HepG2 (cell line): ENCODE data around the gene EFEMP2. TPM values are rescaled to one million over a fixed set of nuclear protein-coding genes. Genes with fewer than 3 reads are reported as not detected.
A peak's percentile ranks its signal among the peaks of the same experiment; 100 is the strongest.

Experiments
- ATF1 ChIP-seq: IDR thresholded peaks from 2 replicates; pipeline ENCODE4 v1.6.1; 2016; ENCODE audit warnings: mild to moderate bottlenecking, control low read depth
- BRF2 ChIP-seq: sonication (generic); formaldehyde crosslinking; IDR thresholded peaks from 2 replicates; pipeline ENCODE4 v1.8.1; 2022; ENCODE audit warnings: mild to moderate bottlenecking, missing genetic modification reagents
- DNMT3B ChIP-seq: conservative IDR thresholded peaks from 2 replicates; pipeline ENCODE4 v1.6.1; 2016; ENCODE audit warnings: missing biosample characterization, control low read depth
- FOXO4 ChIP-seq: sonication (generic); formaldehyde crosslinking; conservative IDR thresholded peaks from 2 replicates; pipeline ENCODE4 v1.8.1; 2023; ENCODE audit warnings: missing genetic modification reagents
- GPN1 ChIP-seq: sonication (generic); formaldehyde crosslinking; IDR thresholded peaks from 2 replicates; pipeline ENCODE4 v1.5.1; 2020; ENCODE audit warnings: missing genetic modification reagents, borderline replicate concordance
- HDAC2 ChIP-seq: sonication (generic); formaldehyde crosslinking; IDR thresholded peaks from 2 replicates; pipeline ENCODE4 v1.4.0; 2020; ENCODE audit warnings: missing genetic modification reagents
- ISX ChIP-seq: sonication (generic); formaldehyde crosslinking; conservative IDR thresholded peaks from 2 replicates; pipeline ENCODE4 v1.5.0; 2020; ENCODE audit warnings: missing genetic modification reagents
- KDM3A ChIP-seq: IDR thresholded peaks from 2 replicates; pipeline ENCODE4 v1.6.1; 2018; ENCODE audit warnings: low read depth, missing compliant biosample characterization
- KDM4B ChIP-seq: sonication (generic); formaldehyde crosslinking; IDR thresholded peaks from 2 replicates; pipeline ENCODE4 v1.4.0; 2020; ENCODE audit warnings: missing genetic modification reagents
- LBX2 ChIP-seq: sonication (generic); formaldehyde crosslinking; IDR thresholded peaks from 2 replicates; pipeline ENCODE4 v1.5.0; 2020; ENCODE audit warnings: missing genetic modification reagents, mild to moderate bottlenecking, borderline replicate concordance
- RBM39 ChIP-seq: fragments of 200-400 bp; formaldehyde crosslinking; IDR thresholded peaks from one replicate; pipeline ENCODE4 v1.6.1; 2018; ENCODE audit warnings: antibody characterized with exemption, mild to moderate bottlenecking, low read depth, low read length; ENCODE audit not compliant: poor library complexity, severe bottlenecking
- SRSF1 ChIP-seq: fragments of 200-400 bp; formaldehyde crosslinking; optimal IDR thresholded peaks from 2 replicates; pipeline ENCODE3; 2017; ENCODE audit warnings: mild to moderate bottlenecking, low read depth, low read length, moderate library complexity
- STAG1 ChIP-seq: sonication (generic); formaldehyde crosslinking; IDR thresholded peaks from 2 replicates; pipeline ENCODE4 v1.4.0; 2020; ENCODE audit warnings: missing genetic modification reagents
- ZBTB49 ChIP-seq: sonication (generic); formaldehyde crosslinking; IDR thresholded peaks from 2 replicates; pipeline ENCODE4 v1.4.0; 2020; ENCODE audit warnings: missing genetic modification reagents, borderline replicate concordance
- ZNF616 ChIP-seq: sonication (generic); formaldehyde crosslinking; IDR thresholded peaks from 2 replicates; pipeline ENCODE4 v1.5.0; 2020; ENCODE audit warnings: low read depth, mild to moderate bottlenecking, missing genetic modification reagents
- ZNF773 ChIP-seq: sonication (generic); formaldehyde crosslinking; IDR thresholded peaks from 2 replicates; pipeline ENCODE4 v1.4.0; 2020; ENCODE audit warnings: missing genetic modification reagents, borderline replicate concordance
- polyA plus RNA-seq, 8 experiments: library from polyadenylated mRNA; depleted of rRNA in 3 of 8; stranded (reverse) in 7 of 8; unstranded in 1 of 8; fragments of >200 nt; fragmentation: Illumina TruSeq in 4 of 8; extraction: Trizol in 4 of 8; gene quantifications; 2 replicates each; pipeline versions ENCODE4 v1.2.1 to v1.2.3, GENCODE V29; 2011 to 2016; ENCODE audit warnings: low read depth in 4 of 8, missing spikeins in 1 of 8, mixed read lengths in 1 of 8; ENCODE audit not compliant: insufficient read depth in 1 of 8
- total RNA-seq, 5 experiments: library from RNA; depleted of rRNA; stranded (reverse); fragments of >200 nt; fragmentation: Illumina TruSeq; extraction: Trizol; gene quantifications; 2 replicates each; pipeline ENCODE4 v1.2.3, GENCODE V29; 2016; ENCODE audit warnings: low read depth in 1 of 5
- TF ChIP-seq, protein P1 (sequence below): sonication (generic); formaldehyde crosslinking; IDR thresholded peaks from 2 replicates; pipeline ENCODE4 v1.5.0; 2020; ENCODE audit warnings: missing genetic modification reagents
- TF ChIP-seq, protein P2 (sequence below): sonication (generic); formaldehyde crosslinking; IDR thresholded peaks from 2 replicates; pipeline ENCODE4 v1.8.0; 2022; ENCODE audit warnings: mild to moderate bottlenecking, missing genetic modification reagents, moderate library complexity
- TF ChIP-seq, protein P3 (sequence below): sonication (generic); formaldehyde crosslinking; IDR thresholded peaks from 2 replicates; pipeline ENCODE4 v1.5.0; 2020; ENCODE audit warnings: missing genetic modification reagents, mild to moderate bottlenecking, borderline replicate concordance

EFEMP2 gene
- total and polyA plus RNA-seq, 2 of the 13 experiments (the other 11 are each of a cell fraction or from before 2014, with no cell fraction given): 7.4 to 29.7 TPM

GRCh38 chr11:65857853-65858680 is 14.5 kb downstream of the EFEMP2 start, which contains the start of gene CFL1 (continued):
- TF ChIP-seq RBM39 (peak; percentile 97), ISX (CRISPR knock-in tag) (no peak), GPN1 (no peak), KDM3A (CRISPR knock-in tag) (0 out of 2 replicates have a peak, but pooled peaks have one; percentile 48), ZNF616 (CRISPR knock-in tag) (no peak; the same call in 1 of the 2 replicates), KDM4B (CRISPR knock-in tag) (no peak), SRSF1 (no peak), DNMT3B (CRISPR knock-in tag) (no peak), ATF1 (CRISPR knock-in tag) (no peak), HDAC2 (CRISPR knock-in tag) (peak; percentile 68; the same call in 1 of the 2 replicates), FOXO4 (no peak), LBX2 (CRISPR knock-in tag) (no peak), ZNF773 (CRISPR knock-in tag) (no peak), BRF2 (CRISPR knock-in tag) (no peak), ZBTB49 (CRISPR knock-in tag) (no peak), STAG1 (no peak; the same call in 1 of the 2 replicates)
- TF ChIP-seq, protein P1, sequence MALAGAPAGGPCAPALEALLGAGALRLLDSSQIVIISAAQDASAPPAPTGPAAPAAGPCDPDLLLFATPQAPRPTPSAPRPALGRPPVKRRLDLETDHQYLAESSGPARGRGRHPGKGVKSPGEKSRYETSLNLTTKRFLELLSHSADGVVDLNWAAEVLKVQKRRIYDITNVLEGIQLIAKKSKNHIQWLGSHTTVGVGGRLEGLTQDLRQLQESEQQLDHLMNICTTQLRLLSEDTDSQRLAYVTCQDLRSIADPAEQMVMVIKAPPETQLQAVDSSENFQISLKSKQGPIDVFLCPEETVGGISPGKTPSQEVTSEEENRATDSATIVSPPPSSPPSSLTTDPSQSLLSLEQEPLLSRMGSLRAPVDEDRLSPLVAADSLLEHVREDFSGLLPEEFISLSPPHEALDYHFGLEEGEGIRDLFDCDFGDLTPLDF (CRISPR knock-in tag): peak; percentile 96
- TF ChIP-seq, protein P2, sequence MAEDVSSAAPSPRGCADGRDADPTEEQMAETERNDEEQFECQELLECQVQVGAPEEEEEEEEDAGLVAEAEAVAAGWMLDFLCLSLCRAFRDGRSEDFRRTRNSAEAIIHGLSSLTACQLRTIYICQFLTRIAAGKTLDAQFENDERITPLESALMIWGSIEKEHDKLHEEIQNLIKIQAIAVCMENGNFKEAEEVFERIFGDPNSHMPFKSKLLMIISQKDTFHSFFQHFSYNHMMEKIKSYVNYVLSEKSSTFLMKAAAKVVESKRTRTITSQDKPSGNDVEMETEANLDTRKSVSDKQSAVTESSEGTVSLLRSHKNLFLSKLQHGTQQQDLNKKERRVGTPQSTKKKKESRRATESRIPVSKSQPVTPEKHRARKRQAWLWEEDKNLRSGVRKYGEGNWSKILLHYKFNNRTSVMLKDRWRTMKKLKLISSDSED: no peak
- TF ChIP-seq, protein P3, sequence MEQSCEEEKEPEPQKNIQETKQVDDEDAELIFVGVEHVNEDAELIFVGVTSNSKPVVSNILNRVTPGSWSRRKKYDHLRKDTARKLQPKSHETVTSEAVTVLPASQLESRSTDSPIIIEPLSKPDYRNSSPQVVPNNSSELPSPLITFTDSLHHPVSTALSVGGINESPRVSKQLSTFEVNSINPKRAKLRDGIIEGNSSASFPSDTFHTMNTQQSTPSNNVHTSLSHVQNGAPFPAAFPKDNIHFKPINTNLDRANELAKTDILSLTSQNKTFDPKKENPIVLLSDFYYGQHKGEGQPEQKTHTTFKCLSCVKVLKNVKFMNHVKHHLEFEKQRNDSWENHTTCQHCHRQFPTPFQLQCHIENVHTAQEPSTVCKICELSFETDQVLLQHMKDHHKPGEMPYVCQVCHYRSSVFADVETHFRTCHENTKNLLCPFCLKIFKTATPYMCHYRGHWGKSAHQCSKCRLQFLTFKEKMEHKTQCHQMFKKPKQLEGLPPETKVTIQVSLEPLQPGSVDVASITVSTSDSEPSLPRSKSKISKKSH (CRISPR knock-in tag): no peak
